ENCODE measurements around the gene SLC9A4.

Gene SLC9A4

GRCh38 chr2:102473020-102473419, at the start of gene SLC9A4:
TSS of gene SLC9A4 (plus strand) at chr2:102473226. CDS start at chr2:102473760, 534 bp downstream.
- peak; percentile 25 for DNase-seq

- DNase-seq = no peak
These were observed 49.7 kb upstream of the SLC9A4 start for GRCh38 chr2:102423368-102423767.

GRCh38 chr2:102424754-102425153, 48.3 kb upstream of the SLC9A4 start:
- no peak for DNase-seq

- no peak for DNase-seq
These were observed 47.4 kb upstream of the SLC9A4 start for GRCh38 chr2:102425441-102426132.

- DNase-seq = no peak
These were observed 45.8 kb upstream of the SLC9A4 start for GRCh38 chr2:102427249-102427648.

GRCh38 chr2:102428573-102428972, 44.5 kb upstream of the SLC9A4 start:
- no peak for DNase-seq

GRCh38 chr2:102432386-102432785, 40.6 kb upstream of the SLC9A4 start:
- DNase-seq = no peak

GRCh38 chr2:102433973-102434654, 38.9 kb upstream of the SLC9A4 start:
- DNase-seq = no peak

- no peak for DNase-seq
These were observed 38.2 kb upstream of the SLC9A4 start for GRCh38 chr2:102434655-102435381.

- no peak for DNase-seq
These were observed 37.3 kb upstream of the SLC9A4 start for GRCh38 chr2:102435741-102436140.

GRCh38 chr2:102436323-102436722, 36.7 kb upstream of the SLC9A4 start:
- peak; percentile 47 for DNase-seq

- DNase-seq = peak; percentile 10
These were observed 35.9 kb upstream of the SLC9A4 start for GRCh38 chr2:102437122-102437521.

- DNase-seq = no peak
These were observed 34.9 kb upstream of the SLC9A4 start for GRCh38 chr2:102438111-102438510.

- no peak for DNase-seq
These were observed 34.4 kb upstream of the SLC9A4 start for GRCh38 chr2:102438578-102438977.

- DNase-seq = peak; percentile 69
These were observed 33.8 kb upstream of the SLC9A4 start for GRCh38 chr2:102439065-102439695.

GRCh38 chr2:102442967-102443828, 29.8 kb upstream of the SLC9A4 start:
- peak; percentile 29 for DNase-seq

- no peak for DNase-seq
These were observed 28.8 kb upstream of the SLC9A4 start for GRCh38 chr2:102444233-102444632.

GRCh38 chr2:102446936-102447335, 26.1 kb upstream of the SLC9A4 start:
- no peak for DNase-seq

GRCh38 chr2:102449370-102449974, 23.6 kb upstream of the SLC9A4 start:
- peak; percentile 36 for DNase-seq

GRCh38 chr2:102451968-102452367, 21.1 kb upstream of the SLC9A4 start:
- DNase-seq = no peak

GRCh38 chr2:102453501-102453900, 19.5 kb upstream of the SLC9A4 start:
- no peak for DNase-seq

Measured in fibroblast of skin of right quadriceps (primary cell).